OCI-M2 (cell line): ENCODE results near the gene ELOF1.
A peak's percentile ranks its signal among the peaks of the same experiment; 100 is the strongest.
"Not testable (repeated sequence)": the region's sequence is repeated elsewhere in the genome, so short reads cannot be mapped to it uniquely, and the experiment has no call there.

Source experiments
- DNase-seq: peaks from one replicate; lab custom pipeline; 2025; ENCODE audit not compliant: unreplicated experiment; lab: John Stamatoyannopoulos, UW

Gene ELOF1

DNA sequence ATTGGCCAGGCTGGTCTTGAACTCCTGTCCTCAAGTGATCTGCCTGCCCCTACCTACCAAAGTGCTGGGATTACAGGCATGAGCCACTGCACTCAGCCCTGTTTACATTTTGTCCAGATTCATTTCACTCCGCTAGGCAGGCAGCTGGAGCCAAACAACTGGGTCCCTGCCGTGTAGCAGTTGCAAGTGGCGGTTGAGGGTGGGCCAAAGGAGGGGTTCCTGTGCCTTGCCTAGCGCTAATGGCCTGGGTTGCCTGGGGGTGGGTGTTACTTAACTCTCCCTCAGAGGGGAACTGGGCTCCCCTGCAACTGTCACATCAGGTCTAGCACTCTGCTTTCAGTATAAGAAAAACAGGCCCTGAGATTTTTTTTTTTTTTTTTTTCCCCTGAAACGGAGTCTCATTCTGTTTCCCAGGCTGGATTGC lies 11.0 kb upstream of the ELOF1 start:
- no peak for DNase-seq

DNA sequence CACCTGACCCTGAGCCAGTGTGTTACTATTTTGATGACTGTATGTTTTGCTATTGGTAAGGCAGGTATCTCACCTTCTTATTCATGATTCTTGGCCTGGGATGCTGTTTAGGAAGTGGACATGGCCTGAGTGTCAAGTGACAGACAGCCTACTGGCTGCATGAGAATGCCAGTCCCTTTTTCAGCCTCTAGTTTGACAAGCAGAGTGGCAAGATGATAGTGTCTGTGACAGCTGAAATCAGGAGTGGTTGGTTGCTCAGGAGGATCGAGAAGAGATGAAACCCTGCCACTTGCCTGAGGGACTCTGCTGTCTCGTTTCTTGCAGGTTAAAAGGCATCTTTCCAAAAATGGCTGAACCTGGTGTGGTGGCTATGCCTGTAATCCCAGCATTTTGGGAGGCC lies 7.1 kb upstream of the ELOF1 start:
- DNase-seq, result no peak

DNA sequence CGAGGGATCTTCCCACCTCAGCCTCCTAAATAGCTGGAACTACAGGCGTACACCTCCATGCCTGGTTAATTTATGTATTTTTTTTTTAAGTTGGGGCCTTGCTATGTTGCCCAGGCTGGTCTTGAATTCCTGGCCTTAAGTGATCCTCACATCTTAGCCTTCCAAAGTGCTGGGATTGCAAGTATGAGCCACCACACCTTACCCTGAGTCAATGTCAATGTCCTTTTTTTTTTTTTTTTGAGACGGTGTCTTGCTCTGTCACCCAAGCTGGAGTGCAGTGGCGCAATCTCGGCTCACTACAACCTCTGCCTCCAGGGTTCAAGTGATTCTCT lies 6.6 kb upstream of the ELOF1 start:
- not testable (repeated sequence) for DNase-seq

DNA sequence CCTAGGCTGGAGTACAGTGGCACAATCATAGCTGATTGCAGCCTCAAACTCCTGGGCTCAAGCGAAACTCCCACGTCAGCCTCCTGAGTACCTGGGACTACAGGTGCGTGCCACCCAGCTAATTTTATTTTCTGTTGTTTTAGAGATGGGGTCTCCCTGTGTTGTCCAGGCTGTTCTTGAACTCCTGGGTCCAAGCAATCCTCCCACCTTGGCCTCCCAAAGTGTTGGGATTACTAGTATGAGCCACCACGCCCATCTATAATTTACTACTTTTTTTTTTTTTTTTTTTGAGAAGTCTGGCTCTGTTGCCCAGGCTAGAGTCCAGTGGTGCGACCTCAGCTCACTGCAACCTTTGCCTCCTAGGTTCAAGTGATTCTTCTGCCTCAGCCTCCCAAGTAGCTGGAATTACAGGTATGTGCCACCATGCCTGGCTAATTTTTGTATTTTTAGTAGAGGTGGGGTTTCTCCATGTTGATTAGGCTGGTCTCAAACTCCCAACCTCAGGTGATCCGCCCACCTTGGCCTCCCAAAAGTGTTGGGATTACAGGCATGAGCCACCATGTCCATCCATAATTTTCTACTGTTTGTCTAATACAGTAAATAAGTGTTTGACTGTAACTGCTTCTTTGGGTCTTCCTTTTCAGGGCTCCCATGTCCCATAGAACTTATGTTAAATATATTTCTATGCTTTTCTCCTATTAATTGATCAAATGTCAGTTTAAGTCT lies 5.2 kb upstream of the ELOF1 start:
- DNase-seq, result not testable (repeated sequence)

DNA sequence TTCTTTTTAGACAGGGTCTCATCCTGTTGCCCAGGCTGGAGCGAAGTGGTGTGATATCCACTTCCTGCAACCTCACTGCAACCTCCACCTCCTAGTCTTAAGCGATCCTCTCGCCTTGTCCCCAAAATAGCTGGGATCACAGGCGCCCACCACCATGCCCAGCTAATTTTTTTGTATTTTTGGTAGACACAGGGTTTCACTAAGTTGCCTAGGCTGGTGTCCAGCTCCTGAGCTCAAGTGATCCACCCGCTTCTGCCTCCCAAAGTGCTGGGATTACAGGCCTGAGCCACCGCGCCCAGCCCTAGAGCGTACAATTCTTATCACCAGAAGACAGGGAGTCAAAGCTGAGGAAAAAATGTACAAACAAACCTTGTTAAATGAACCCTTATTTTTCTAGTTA lies 4.5 kb upstream of the ELOF1 start:
- DNase-seq, result peak; percentile 90

DNA sequence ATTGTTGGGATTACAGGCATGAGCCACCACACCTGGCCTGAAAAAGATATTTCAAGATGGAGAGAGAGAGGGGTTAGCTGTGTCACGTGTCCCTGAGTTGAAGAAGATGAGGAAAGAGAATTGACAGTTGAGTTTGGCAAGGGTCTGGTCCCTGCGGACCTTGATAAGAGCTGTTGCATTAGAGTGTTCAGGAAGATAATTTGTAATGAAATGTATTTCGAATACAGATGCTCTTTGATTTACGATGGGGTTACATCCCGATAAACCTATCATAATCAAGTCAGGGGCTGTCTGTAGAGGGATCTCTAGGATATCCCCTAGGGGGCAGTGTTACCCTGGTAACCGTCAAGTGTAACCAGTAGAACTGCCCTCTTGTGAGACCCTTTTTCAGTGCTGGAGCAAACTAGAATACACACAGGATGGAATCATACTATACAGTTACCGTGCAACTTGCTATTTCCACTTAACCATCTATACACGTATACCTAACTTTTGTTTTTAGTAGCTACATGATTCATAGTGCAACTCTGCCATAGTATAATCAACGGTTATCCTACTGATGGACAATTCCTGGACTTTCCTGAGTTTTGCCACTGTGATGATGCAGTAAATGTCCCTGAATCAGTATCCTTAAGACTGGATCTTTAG lies 1.5 kb upstream of the ELOF1 start:
- DNase-seq, result peak; percentile 100

DNA sequence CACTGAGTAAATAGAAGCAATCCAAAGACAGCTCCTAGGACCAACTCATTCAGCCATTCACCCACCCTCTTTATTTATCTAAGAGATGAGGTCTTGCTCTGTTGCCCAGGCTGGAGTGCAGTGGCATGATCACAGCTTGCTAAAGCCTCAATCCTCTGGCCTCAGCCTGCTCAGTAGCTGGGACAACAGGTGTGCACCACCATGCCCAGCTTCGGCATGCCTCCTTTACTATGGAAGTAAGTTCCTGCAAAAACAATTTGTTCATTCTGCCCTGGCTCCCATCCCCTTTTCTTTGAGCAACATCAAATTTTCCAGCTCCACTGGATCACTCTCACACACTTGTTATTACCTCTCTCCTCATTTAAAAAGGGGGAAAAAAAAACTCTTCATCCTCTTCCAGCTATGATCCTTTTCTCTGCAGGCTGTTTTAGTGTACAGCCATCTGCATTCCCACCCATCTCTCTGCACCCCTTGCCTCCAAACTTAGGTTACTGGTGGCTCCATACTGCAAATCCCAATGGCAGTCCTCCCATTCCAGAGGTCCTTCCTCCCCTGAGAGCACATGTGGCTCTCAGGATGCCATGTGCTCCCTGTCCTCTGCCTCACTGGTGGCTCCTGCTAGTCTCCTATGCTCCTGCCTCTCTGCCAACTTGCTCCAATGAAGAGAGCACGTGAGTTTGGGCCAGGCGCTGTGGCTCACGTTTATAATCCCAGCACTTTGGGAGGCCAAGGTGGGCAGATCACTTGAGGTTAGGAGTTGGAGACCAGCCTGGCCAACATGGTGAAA lies 2.2 kb downstream of the ELOF1 start:
- no peak for DNase-seq

DNA sequence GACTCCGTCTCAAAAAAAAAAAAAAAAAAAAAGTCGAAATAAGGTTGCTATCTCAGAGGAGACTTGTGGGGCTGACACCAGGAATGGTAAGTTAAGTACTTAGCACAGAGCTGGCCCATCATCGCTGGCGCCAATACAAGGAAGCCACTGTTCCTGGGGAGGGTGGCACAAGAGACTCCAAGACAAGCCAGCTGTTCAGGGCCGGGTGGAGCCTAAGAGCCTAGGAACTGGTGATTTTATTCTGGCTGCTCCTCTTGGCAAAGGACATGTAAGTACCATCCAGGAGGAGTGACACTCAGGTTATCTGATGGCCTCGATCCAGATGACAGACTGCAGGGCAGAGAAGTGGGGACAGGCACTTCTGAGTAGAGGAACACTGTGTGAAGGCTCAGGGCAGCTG lies 3.8 kb downstream of the ELOF1 start:
- DNase-seq, result no peak

DNA sequence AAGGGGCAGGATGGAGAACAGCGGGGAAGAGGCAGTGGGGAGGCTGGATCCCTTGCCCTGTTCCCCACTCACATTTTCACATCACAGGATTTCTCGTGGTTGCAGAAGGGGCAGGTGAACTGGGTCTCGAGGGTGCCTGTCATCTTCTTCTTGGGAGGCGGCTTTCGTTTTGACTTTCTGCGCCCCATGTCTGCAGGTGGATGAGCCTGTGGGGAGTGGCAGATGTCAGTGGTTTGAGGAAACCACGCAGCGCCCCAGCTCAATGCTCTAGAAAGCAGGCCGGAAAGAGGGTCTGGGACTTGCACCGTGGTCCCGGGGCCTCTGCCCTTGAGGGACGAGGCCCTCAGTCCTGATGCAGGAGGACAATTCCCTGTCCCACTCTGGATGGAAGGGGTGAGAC lies 4.9 kb downstream of the ELOF1 start:
- DNase-seq, result no peak

DNA sequence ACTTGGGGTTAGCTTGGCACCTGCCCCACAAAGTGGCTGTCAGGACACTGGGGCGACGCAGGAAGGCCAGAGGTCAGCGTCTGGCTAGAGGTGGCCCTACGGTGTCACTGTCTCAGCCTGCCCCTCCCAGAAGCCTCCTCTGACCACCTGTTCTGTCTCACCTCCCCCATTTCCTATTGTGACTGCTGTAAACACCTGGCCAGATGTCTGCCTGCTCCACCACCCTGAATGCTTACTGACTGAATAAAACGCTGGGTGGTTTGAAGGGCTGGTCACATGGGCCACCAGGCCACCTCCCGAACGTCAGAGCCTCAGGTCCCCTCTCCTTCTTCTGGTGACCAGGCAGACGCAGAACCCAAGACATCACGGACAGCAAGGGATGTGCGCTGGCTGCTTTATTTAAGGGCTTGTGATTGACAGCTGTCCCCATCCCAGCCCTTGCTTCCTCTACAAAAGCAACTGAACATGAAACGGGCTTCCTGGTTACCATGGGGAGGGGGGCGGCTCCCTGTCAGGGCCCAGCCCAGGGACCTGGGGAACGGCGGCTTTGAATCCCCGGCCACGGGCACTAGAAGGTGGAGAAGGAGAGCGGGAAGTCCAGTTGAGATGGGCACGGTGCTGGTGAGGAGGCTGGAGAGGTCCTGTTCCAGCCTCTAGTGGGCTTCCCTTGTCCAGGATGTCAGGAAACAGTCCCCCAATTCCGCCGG lies 6.2 kb downstream of the ELOF1 start:
- DNase-seq, result no peak

DNA sequence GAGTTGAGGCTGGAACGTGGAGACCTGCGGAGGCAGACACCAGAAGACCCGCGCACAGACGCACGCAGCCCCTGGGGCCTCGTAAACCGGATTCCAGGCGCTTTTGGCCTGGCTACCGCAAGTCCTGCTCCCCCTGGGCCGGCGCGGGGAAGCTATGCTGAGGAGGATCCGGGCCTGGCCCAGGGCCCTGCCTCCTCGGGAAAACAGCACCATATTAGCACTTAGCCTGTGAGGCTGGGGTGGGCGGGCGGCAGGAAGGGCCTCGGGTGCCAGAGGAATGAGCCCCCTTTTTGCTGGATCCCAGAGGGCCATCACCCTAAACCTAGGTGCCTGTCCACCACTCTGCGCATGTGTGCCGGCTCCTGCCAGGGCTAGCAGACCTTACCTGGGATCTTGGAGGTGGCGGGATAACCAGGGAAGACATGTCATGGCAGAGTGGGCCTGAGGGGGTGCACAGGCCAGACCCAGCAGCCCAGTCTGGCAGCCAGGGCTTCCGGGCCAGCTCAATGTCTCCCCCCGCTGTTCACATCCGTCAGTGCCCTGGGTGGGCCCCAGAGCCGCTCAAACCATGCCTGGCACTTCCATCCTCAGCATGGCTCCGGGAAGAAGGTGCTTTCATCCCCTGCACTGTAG lies 7.3 kb downstream of the ELOF1 start:
- DNase-seq, result no peak

DNA sequence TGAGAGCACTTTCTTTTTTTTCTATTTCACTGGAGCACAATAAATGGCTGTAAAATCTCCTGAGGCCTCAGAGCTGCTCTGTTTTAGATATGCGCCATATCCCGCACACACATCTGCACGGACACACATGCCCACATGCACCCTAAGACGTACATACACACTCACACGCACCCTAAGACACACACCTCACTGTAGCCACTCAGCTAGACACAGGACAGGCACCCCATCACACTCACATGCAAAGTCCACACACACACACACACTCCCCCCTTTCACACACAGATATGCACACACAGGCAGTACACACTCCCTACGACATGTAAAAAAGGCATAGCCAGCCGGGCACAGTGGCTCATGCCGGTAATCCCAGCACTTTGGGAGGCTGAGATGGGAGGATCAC lies 8.8 kb downstream of the ELOF1 start:
- DNase-seq, result no peak

DNA sequence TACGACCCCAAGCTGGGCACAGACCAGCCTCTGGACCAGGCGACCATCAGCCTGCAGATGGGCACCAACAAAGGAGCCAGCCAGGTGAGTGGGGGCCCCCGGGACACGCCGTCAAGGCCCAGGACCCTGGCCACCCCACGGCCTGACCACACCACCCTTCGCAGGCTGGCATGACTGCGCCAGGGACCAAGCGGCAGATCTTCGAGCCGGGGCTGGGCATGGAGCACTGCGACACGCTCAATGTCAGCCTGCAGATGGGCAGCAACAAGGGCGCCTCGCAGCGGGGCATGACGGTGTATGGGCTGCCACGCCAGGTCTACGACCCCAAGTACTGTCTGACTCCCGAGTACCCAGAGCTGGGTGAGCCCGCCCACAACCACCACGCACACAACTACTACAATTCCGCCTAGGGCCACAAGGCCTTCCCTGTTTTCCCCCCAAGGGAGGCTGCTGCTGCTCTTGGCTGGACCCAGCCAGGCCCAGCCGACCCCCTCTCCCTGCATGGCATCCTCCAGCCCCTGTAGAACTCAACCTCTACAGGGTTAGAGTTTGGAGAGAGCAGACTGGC lies 9.6 kb downstream of the ELOF1 start:
- no peak for DNase-seq

DNA sequence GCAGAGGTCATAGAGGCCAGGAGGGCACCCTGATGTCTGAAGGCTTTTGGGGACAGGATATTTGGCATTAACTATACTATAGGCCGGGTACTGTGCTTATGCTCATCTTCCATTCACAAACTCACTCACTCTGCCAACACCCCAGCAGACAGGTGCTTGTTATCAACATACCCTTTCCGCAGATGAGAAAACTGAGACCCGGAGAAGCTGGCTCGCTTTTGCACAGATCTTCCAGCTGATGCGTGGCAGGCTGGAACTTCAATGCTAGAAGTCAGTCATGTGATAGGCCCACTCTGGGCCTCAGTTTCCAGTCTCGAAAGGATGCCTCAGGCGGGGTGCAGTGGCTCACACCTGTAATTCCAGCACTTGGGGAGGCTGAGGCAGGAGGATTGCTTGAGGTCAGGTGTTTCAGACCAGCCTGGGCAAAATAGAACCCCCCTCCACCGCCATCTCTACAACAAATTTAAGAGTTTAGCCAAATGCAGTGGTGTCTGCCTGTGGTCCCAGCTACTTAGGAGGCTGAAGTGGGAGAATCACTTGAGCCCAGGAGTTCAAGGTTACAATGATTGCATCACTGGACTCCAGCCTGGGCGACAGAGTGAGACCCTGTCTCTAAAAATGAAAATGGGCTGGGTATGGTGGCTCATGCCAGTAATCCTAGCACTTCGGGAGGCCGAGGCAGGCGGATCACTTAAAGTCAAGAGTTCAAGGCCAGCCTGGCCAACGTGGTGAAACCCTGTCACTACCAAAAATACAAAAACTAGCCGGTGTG lies 10.9 kb downstream of the ELOF1 start:
- DNase-seq, result no peak

DNA sequence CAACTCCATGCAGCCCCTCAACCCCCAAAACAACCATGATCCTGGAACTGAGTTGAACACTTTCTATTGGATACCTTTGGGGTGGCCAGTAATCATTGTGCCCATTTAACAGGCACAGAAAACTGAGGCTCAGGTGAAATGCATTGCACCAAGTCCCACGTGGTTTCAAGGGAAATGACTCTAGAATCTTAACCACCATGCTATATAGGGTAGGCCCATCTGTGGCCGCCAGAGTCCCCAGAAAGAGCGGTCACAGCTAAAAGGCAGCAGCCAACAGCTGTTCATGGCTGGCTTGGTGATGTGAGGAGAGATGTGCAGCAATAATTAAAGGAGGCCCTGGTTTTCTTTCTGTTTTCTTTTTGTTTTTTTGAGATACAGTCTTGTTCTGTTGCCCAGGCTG lies 17.8 kb downstream of the ELOF1 start:
- no peak for DNase-seq

DNA sequence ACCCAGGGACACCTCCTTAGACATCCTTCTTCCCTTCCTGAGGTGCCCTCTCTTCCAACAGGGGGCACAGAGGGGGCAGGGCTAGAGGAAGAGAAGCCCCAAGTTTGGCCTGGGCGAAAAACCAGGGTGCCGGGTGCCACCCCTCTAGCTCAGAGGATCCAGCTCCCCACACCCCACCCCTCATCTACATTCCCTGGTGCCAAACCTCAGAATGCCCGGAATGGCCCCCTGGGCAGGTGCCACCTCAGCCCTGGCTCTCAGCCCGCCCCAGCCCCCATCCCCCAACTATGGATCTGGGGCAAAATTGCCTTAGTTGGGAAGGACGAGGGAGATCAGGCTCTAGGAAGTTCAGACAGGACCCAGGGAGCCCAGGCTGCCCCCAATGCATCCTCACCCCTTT lies 18.4 kb downstream of the ELOF1 start:
- no peak for DNase-seq

DNA sequence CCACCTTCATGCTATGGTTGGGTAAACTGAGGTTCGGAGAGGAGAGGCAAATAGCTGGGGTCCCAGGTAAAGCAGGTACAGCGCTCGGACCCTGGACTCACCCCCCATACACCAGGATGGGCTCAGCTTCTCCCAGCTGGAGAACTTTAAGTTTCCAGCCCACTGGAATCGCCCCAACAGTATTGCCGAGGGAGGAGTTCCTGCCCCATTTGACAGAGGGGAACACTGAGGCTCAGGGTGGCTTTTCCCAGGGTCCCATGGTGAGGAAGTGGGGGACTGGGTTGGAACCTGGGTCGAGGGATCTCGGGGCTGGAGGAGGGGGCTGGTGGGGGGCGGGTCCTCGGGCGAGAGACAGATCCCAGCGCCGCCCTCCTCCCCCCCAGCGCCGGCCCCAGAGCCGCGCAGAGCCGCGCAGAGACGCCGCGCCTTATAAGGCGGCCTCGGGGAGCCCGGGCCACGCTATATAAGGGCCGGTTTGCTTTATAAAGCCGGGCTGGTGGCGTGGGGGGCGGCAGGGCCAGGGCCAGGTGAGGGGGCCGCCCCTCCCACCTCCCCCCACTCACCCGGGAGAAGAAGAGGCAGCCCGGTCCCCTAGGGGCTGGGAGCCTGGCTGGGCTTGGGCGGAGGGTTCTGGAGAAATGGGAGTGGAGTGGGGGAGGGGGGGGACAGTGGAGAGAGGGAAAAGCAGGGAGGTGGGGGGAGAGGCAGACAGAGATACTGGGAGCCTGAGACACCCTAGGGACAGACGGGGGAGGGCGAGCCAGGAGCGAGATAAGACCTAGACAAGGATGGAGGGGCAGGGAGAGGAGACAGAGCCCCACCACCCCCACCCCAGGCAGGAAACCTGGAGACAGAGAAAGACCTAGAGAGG lies 19.3 kb downstream of the ELOF1 start:
- no peak for DNase-seq

DNA sequence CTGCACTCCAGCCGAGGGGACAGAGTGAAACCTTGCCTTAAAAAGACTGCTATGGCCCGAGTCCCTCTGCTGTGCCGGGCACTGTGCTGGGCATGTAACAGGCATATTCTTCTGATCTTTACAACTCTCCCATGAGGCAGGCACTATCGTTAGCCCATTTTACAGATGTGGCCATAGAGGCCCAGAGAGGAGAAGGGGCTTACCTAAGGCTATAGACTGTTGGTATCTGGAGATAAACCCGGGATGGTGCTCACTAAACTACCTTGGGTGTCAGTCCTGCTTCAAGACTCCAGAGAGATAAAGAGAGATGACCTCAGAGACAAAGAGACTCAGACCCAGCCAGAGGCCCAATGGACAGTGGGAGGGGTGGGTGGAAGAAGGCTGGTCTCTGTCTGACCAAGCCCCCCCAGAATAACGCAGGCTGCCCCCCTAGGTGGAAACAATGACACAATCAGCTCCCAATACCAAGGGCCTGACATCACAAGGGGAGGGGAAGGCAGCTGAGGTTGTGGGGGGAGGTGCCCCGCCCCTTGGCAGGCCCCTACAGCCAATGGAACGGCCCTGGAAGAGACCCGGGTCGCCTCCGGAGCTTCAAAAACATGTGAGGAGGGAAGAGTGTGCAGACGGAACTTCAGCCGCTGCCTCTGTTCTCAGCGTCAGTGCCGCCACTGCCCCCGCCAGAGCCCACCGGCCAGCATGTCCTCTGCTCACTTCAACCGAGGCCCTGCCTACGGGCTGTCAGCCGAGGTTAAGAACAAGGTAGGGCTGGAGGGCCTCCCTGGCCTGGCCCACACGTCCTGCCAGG lies 20.6 kb downstream of the ELOF1 start, which contains the start of gene CNN1:
CNN1 (plus strand) TSS at position 620 of the 805 bp plus-strand sequence; CDS start at position 697, 77 bp downstream.
- no peak for DNase-seq
